ENCODE data around the gene RDH5.

The RDH5 gene

DNA sequence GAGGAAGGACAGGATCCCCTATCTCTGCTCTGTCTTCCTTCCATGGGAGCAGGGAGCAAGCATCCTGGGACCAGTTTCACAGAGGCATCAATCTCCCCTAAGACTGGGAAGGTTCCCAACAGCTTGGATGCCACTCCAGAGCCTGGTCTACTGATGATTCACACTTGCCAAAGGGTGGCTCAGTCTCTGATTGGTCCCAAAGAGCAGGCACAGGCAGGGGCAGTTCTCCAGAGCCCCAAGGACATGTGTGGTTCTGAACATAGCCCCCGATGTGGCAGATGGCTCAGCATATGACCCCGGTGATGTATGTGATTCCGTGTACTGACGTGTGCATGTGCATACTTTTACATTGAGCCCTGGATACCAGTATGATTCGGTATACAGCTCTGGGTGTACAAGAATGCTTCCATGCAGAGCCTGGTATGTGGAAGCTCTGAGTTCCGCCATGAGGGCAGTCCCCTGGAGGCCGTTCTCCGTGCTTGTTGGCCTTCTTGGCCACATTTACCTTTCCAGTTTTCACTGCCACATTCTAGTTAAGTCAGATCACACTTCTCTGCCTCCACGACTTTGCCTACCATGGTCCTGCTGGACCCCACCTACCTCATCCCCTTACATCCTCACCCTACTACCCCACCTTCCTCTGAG lies 33.7 kb upstream of the RDH5 start:
- ChIA-PET CTCF (interaction anchor here (0.7 kb wide), 1 partner anchor 52 kb away, joined by 3 read pairs; no protein-coding TSS in a partner anchor), POLR2A (no interaction called here)
- DNase-seq (ENCODE audit: extremely low spot score), result no peak
- no peak for TF ChIP-seq FOXM1 (IDR thresholded peaks at IDR 0.05; ENCODE audit: borderline replicate concordance)
- no peak for TF ChIP-seq ELF4 (IDR thresholded peaks at IDR 0.05)
- TF ChIP-seq ZNF384 (IDR thresholded peaks at IDR 0.05), result no peak
- no peak for TF ChIP-seq BHLHE40 (IDR thresholded peaks at IDR 0.05; ENCODE audit: borderline replicate concordance)
- TF ChIP-seq SUZ12 (IDR thresholded peaks at IDR 0.05), result no peak
- TF ChIP-seq FOXA1 (IDR thresholded peaks at IDR 0.05), result no peak
- TF ChIP-seq CTBP1 (IDR thresholded peaks at IDR 0.05; ENCODE audit: borderline replicate concordance), result no peak
- no peak for TF ChIP-seq FOXK2 (IDR thresholded peaks at IDR 0.05)

DNA sequence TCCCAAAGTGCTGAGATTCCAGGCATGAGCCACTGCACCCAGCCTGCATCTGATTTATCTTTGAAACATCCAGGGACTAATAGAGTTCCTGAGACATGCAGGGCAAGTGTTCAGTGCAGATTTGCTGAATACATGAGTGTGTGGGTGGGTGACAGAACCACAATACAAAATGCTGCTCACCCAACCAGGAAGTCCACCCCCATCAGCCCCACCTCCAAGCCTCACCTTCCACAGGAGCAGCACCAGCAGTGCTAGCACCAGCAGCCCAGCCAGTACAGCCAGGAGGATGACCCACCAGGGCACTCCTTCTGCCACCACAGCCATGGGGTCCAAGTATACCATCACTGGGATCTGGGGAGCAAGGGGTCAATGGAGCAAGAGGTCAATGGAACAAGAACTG lies 32.4 kb upstream of the RDH5 start:
- POLR2A ChIA-PET, result no interaction called here
- CTCF ChIA-PET, result no interaction called here

DNA sequence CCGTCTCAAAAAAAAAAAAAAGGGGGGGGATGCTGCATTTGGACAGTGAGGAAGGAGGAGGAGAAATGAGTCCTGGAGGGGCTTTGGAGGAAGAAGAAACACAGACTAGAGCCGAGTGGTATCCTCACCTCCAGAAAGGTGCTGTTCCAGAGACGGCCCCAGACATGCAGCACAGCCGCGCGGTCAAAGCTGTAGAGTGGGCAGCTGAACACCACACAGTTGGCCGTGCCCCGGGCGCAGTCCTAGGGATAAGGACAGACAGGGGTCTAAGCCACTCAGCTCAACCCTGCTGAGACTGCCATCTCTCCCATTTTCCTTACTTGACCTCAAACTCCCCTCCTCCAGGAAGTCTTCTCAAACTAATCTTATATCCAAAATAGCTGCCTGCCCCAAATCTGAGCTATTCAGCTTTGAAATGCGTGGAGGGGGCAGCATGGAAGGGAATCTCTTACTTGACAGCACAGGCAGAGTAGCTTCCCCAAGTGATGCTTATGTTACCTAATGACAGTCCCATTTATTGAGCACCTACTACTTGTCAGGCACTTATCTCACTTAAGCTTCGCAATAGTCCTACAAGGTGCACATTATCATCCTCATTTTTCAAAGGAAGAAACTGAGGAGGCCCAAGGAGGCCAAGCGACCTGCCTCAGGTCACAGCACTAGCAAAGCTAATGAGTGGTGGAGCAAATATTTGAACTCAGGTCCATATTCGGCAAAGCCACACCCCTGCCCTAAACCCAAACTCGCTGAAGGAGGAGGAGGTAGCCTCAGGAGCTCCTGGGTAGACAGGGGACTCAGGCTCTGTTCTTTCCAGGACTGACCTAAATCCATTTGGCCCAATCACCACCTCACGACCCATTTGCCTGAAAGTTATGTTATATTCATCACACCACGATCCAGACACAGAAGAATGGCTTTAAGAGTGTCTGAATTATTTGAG lies 31.2 kb upstream of the RDH5 start:
- ChIA-PET POLR2A (no interaction called here), CTCF (interaction anchor here (0.6 to 1.2 kb wide), 2 partner anchors 17 to 18 kb away, joined by 3 to 5 read pairs; no protein-coding TSS in a partner anchor)
- no peak for DNase-seq (ENCODE audit: extremely low spot score)
- TF ChIP-seq SP1 (IDR thresholded peaks at IDR 0.05), result no peak
- TF ChIP-seq CTBP1 (IDR thresholded peaks at IDR 0.05; ENCODE audit: borderline replicate concordance), result no peak
- TF ChIP-seq ZNF384 (IDR thresholded peaks at IDR 0.05), result no peak
- no peak for TF ChIP-seq FOXK2 (IDR thresholded peaks at IDR 0.05)
- TF ChIP-seq ARNT (IDR thresholded peaks at IDR 0.05), result no peak

More for the DNA sequence above, 32.4 kb upstream of the RDH5 start:
- TF ChIP-seq L3MBTL2 (conservative IDR thresholded peaks at IDR 0.05), result no peak
- TF ChIP-seq FOXA1 (IDR thresholded peaks at IDR 0.05), result no peak
- TF ChIP-seq FOXM1 (IDR thresholded peaks at IDR 0.05; ENCODE audit: borderline replicate concordance), result no peak
- TF ChIP-seq LEF1 (IDR thresholded peaks at IDR 0.05; ENCODE audit: borderline replicate concordance), result no peak
- TF ChIP-seq ARNT (IDR thresholded peaks at IDR 0.05), result no peak
- TF ChIP-seq NFRKB (IDR thresholded peaks at IDR 0.05), result no peak
- TF ChIP-seq, protein P1, sequence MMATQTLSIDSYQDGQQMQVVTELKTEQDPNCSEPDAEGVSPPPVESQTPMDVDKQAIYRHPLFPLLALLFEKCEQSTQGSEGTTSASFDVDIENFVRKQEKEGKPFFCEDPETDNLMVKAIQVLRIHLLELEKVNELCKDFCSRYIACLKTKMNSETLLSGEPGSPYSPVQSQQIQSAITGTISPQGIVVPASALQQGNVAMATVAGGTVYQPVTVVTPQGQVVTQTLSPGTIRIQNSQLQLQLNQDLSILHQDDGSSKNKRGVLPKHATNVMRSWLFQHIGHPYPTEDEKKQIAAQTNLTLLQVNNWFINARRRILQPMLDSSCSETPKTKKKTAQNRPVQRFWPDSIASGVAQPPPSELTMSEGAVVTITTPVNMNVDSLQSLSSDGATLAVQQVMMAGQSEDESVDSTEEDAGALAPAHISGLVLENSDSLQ (IDR thresholded peaks at IDR 0.05), result no peak
- no peak for TF ChIP-seq ZNF384 (IDR thresholded peaks at IDR 0.05)
- no peak for TF ChIP-seq FOXK2 (IDR thresholded peaks at IDR 0.05)
- no peak for TF ChIP-seq ELF4 (IDR thresholded peaks at IDR 0.05)
- TF ChIP-seq BHLHE40 (IDR thresholded peaks at IDR 0.05; ENCODE audit: borderline replicate concordance), result no peak
- no peak for TF ChIP-seq TARDBP (IDR thresholded peaks at IDR 0.05)
- TF ChIP-seq CTBP1 (IDR thresholded peaks at IDR 0.05; ENCODE audit: borderline replicate concordance), result no peak
- no peak for TF ChIP-seq SUZ12 (IDR thresholded peaks at IDR 0.05)
- TF ChIP-seq SP1 (IDR thresholded peaks at IDR 0.05), result no peak
- TF ChIP-seq HDGF (IDR thresholded peaks at IDR 0.05; ENCODE audit: borderline replicate concordance), result no peak
- DNase-seq (ENCODE audit: extremely low spot score), result no peak

DNA sequence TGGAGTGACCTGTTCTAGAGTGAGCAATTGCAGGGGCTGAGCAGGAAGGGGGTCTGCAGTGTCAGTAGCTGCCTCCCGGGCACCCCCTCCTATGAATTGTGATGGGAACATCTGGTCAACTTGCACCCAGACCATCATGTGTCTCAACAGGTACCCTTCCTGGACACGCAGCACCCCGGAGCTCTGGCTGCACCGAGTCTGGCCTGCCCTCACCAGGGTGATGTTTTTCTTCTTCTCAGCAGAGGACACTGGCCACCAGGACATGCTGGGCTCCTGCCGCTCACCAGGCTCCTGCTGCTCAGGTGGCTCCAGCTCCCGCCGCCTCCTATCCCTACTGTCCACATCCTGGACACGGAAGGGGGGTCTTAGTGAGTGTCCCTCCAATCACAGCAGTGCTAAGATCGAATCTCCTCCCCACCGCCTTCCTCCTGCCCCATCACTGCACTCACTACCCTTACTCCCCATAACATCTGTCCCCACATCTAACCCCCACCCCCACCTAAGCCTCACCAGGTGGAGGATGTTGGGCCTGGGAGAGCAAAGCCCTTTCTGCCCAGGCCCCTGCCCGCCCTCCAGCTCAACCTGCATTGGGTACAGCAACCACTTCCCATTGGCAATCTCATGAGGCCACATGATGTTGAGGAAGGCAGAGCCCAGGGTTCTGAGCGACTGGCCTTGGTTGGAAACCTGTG lies 27.4 kb upstream of the RDH5 start:
- DNase-seq (ENCODE audit: extremely low spot score), result no peak
- CTCF ChIA-PET, result no interaction called here
- POLR2A ChIA-PET, result interaction anchor here (2.1 kb wide), 1 partner anchor 11 kb away, joined by 8 read pairs; a partner anchor contains a TSS

DNA sequence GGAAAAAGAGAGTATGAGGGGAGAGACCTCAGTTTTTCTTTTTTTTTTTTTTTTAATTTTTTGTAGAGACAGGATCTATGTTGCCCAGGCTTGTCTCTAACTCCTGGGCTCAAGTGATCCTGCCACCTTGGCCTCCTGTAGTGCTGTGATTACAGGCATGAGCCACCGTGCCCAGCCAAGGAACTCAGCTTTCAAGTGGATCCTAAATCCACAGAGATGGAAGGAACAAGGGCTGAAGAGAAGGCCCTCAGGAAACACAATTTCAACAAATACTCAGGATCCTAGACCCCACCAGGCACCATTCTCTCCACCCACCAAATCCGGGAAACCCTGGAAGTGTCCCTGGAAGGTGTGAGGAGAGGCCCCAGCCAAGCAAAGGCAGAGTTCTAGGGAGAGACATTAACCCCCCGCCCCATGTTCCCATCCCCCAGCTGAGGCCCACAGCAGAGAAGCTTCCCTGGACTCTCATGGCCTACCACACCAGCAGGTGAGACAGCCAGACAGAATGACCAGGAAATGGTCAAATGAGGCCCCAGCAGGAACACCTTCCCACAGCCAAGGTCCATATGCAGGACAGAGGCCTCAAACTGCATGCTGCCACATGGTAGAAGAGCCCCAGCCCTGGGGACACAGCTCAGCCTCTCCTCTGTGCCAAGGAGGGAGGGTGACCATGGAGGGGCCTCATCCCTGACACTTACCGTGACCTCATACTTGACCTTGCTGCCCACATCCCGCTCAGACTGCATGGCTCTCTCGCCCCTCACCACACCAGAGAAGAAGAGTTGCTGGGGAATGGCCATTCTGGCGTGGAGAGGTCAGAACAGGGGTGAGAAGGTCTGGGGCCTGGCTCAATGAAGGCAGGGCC lies 26.6 kb upstream of the RDH5 start:
- DNase-seq (ENCODE audit: extremely low spot score), result no peak
- TF ChIP-seq L3MBTL2 (conservative IDR thresholded peaks at IDR 0.05) (no peak), CTBP1 (IDR thresholded peaks at IDR 0.05; ENCODE audit: borderline replicate concordance) (no peak), NFRKB (IDR thresholded peaks at IDR 0.05) (no peak), ELF4 (IDR thresholded peaks at IDR 0.05) (no peak), FOXK2 (IDR thresholded peaks at IDR 0.05) (no peak), FOXA1 (IDR thresholded peaks at IDR 0.05) (no peak), BHLHE40 (IDR thresholded peaks at IDR 0.05; ENCODE audit: borderline replicate concordance) (no peak), ZNF384 (IDR thresholded peaks at IDR 0.05) (no peak), SP1 (IDR thresholded peaks at IDR 0.05) (no peak), SUZ12 (IDR thresholded peaks at IDR 0.05) (no peak), HDGF (IDR thresholded peaks at IDR 0.05; ENCODE audit: borderline replicate concordance) (no peak)
- CTCF ChIA-PET, result no interaction called here
- POLR2A ChIA-PET, result interaction anchor here (2.1 kb wide), 1 partner anchor 12 kb away, joined by 8 read pairs; a partner anchor contains a TSS

More for the DNA sequence above, 27.4 kb upstream of the RDH5 start:
- no peak for TF ChIP-seq NFRKB (IDR thresholded peaks at IDR 0.05)
- TF ChIP-seq, protein P1 (IDR thresholded peaks at IDR 0.05), result no peak
- no peak for TF ChIP-seq L3MBTL2 (conservative IDR thresholded peaks at IDR 0.05)
- no peak for TF ChIP-seq BHLHE40 (IDR thresholded peaks at IDR 0.05; ENCODE audit: borderline replicate concordance)
- no peak for TF ChIP-seq ELF4 (IDR thresholded peaks at IDR 0.05)
- no peak for TF ChIP-seq SUZ12 (IDR thresholded peaks at IDR 0.05)
- TF ChIP-seq LEF1 (IDR thresholded peaks at IDR 0.05; ENCODE audit: borderline replicate concordance), result no peak

All from HEK293T (cell line).